Muscle of back (tissue), 13 donors: ENCODE data around the gene RSF1. TPM values are rescaled to one million over a fixed set of nuclear protein-coding genes. Genes with fewer than 3 reads are reported as not detected.
"Not testable (repeated sequence)": the region's sequence is repeated elsewhere in the genome, so short reads cannot be mapped to it uniquely, and the experiment has no call there.

ENCODE experiments used
- DNase-seq, 3 donors: peaks; one replicate each; pipeline versions ENCODE4 v3.0.0 to v3.0.0-alpha.2; 2013
- long read RNA-seq, 9 donors: transcript quantifications; one replicate each; lab custom pipeline, GENCODE V29; 2026
- polyA plus RNA-seq, 10 donors: library from polyadenylated mRNA; unstranded; fragments of 120-200 nt; gene quantifications; one replicate each; pipeline ENCODE4 v1.2.1, GENCODE V29; 2013; ENCODE audit not compliant: insufficient read length in 10 of 10

Gene RSF1, protein sequence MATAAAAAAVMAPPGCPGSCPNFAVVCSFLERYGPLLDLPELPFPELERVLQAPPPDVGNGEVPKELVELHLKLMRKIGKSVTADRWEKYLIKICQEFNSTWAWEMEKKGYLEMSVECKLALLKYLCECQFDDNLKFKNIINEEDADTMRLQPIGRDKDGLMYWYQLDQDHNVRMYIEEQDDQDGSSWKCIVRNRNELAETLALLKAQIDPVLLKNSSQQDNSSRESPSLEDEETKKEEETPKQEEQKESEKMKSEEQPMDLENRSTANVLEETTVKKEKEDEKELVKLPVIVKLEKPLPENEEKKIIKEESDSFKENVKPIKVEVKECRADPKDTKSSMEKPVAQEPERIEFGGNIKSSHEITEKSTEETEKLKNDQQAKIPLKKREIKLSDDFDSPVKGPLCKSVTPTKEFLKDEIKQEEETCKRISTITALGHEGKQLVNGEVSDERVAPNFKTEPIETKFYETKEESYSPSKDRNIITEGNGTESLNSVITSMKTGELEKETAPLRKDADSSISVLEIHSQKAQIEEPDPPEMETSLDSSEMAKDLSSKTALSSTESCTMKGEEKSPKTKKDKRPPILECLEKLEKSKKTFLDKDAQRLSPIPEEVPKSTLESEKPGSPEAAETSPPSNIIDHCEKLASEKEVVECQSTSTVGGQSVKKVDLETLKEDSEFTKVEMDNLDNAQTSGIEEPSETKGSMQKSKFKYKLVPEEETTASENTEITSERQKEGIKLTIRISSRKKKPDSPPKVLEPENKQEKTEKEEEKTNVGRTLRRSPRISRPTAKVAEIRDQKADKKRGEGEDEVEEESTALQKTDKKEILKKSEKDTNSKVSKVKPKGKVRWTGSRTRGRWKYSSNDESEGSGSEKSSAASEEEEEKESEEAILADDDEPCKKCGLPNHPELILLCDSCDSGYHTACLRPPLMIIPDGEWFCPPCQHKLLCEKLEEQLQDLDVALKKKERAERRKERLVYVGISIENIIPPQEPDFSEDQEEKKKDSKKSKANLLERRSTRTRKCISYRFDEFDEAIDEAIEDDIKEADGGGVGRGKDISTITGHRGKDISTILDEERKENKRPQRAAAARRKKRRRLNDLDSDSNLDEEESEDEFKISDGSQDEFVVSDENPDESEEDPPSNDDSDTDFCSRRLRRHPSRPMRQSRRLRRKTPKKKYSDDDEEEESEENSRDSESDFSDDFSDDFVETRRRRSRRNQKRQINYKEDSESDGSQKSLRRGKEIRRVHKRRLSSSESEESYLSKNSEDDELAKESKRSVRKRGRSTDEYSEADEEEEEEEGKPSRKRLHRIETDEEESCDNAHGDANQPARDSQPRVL (N-terminal part only)
- 10 to 100 TPM; 31.6 to 47.7 (median 36.9) TPM for polyA plus RNA-seq
- long read RNA-seq, donor 1, partial matches to known transcripts, result 0 of 3 reads
- long read RNA-seq, donor 1, other reads (novel, unspliced or antisense), result 0 of 3 reads
- long read RNA-seq, donor 2, transcript RSF1-206 (6 exons, 2,107 nt), result major isoform, 7 of 7 reads
- long read RNA-seq, donor 2, partial matches to known transcripts, result 0 of 7 reads
- long read RNA-seq, donor 2, other reads (novel, unspliced or antisense), result 0 of 7 reads
- long read RNA-seq, donor 3, result 0 reads
- long read RNA-seq, donor 4, partial matches to known transcripts, result 0 of 3 reads
- long read RNA-seq, donor 4, other reads (novel, unspliced or antisense), result 0 of 3 reads
- long read RNA-seq, donor 5, transcript RSF1-206 (6 exons, 2,107 nt), result major isoform, 7 of 12 reads
- long read RNA-seq, donor 5, partial matches to known transcripts, result 0 of 12 reads
- long read RNA-seq, donor 5, other reads (novel, unspliced or antisense), result 0 of 12 reads
- long read RNA-seq, donor 6, transcript RSF1-206 (6 exons, 2,107 nt), result major isoform, 7 of 8 reads
- long read RNA-seq, donor 6, partial matches to known transcripts, result 0 of 8 reads
- long read RNA-seq, donor 6, other reads (novel, unspliced or antisense), result 0 of 8 reads
- long read RNA-seq, donor 7, full-length matches to known transcripts, result 6 of 6 reads
- long read RNA-seq, donor 7, partial matches to known transcripts, result 0 of 6 reads
- long read RNA-seq, donor 7, other reads (novel, unspliced or antisense), result 0 of 6 reads
- long read RNA-seq, donor 8, partial matches to known transcripts, result 0 of 4 reads
- long read RNA-seq, donor 8, other reads (novel, unspliced or antisense), result 0 of 4 reads
- long read RNA-seq, donor 9, partial matches to known transcripts, result 0 of 1 reads
- long read RNA-seq, donor 9, other reads (novel, unspliced or antisense), result 0 of 1 reads

GRCh38 chr11:77820565-77821348 lies at the start of gene RSF1, which contains the start of gene AAMDC:
Gene RSF1 (minus strand): TSS chr11:77820722. CDS start chr11:77820714, 8 bp downstream.
Gene AAMDC (plus strand): TSS chr11:77821144. CDS start chr11:77842497, 21,353 bp downstream.
- peak; percentile 98 to 99 (median 99) for DNase-seq

DNA sequence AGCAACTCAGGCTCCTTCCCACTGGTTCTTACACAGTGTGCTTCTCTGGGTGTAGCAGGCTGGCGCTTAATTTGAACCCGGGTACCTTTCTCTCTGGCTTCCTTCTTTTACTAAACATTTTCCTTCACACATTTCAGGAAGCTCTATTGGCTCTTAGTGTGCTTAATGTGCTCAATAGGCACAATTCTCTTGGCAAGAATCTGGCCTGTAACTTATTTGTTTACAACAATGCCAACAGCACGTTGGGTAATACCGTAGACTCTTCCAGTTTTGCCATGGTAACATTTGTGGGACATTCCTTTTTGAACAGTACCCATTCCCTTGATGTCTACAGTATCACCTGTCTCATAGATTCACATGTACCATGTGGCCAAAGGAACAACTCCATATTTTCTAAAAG lies 48.2 kb upstream of the RSF1 start:
- no peak for DNase-seq

DNA sequence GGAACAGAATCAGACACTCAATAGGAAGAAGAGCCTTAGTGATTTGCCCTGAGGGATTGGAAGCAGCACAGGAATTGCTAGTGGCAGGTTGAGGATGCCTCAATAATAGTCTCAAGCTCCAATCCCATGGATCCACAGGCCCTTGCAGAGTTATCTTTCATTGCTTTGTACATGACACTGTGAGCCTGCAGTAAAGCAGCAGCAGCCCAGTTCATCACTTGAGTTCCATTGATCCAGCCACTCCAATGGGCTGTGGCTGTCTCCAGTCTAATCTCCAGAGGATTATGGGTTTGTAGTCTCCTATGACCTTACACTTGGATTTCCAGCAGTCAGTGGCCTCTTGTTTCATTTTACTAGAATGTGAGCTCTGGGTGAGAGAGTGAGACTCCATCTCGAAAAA lies 45.8 kb upstream of the RSF1 start:
- no peak for DNase-seq

- no peak for DNase-seq
These were observed 45.3 kb upstream of the RSF1 start for GRCh38 chr11:77865805-77866204.

DNA sequence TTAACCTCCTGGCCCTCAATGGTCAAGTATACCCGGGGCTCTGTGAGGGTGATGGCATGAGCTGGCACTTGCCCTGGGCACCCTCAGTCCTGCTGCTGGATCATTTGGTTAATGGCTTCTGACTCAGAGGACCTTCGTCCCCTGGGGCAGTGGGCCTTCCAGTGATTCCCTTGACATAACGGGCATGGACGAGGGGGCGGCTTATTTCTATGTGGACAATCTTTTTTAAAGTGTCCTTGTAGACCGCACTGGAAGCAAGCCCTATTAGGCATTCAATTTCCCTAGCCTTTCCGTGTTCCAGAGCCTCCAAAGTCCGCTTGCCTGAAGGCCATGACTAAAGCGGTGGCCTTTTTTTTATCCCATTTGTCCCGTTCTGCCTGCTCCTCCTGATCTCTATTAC lies 40.9 kb upstream of the RSF1 start:
- DNase-seq, result not testable (repeated sequence)

GRCh38 chr11:77857906-77858457 lies 37.5 kb upstream of the RSF1 start:
- DNase-seq, result not testable (repeated sequence)

GRCh38 chr11:77854838-77855237 lies 34.3 kb upstream of the RSF1 start:
- no peak for DNase-seq

- no peak for DNase-seq
These were observed 31.0 kb upstream of the RSF1 start for GRCh38 chr11:77851503-77851902.

DNA sequence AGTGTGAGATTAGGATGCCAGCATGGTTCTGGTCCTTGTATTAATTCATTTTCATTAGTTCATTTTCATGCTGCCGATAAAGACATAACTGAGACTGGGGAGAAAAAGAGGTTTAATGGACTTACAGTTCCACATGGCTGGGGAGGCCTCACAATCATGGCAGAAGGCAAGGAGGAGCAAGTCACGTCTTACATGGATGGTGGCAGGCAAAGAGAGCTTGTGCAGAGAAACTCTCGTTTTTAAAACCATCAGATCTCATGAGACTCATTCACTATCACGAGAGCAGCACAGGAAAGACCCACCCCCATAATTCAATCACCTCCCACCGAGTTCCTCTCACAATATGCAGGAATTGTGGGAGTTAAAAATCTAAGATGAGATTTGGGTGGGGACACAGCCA lies 23.2 kb upstream of the RSF1 start:
- DNase-seq, result not testable (repeated sequence)

- no peak for DNase-seq
These were observed 22.1 kb upstream of the RSF1 start for GRCh38 chr11:77842441-77843121.

GRCh38 chr11:77833302-77833701 lies 12.8 kb upstream of the RSF1 start:
- no peak for DNase-seq

DNA sequence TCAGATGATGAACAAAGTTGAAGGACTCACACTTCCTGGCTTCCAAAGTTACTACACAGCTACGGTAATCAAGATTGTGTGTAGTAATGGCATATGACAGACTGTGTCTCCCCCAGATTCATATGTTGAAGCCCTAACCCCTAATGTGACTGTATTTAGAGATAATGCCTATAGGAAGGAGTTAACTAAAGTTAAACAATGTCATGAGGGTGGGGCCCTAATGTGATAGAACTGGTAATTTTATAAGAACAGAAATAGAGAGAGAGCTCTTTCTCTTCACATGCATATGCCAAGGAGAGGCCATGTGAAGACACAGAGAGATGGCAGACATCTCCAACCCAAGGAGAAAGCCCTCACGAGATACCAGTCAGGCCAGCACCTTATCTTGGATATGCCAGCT lies 8.4 kb upstream of the RSF1 start:
- no peak for DNase-seq

- peak in 1 of 3 donors; percentile 9 for DNase-seq
These were observed 3.3 kb upstream of the RSF1 start for GRCh38 chr11:77823775-77824174.

DNA sequence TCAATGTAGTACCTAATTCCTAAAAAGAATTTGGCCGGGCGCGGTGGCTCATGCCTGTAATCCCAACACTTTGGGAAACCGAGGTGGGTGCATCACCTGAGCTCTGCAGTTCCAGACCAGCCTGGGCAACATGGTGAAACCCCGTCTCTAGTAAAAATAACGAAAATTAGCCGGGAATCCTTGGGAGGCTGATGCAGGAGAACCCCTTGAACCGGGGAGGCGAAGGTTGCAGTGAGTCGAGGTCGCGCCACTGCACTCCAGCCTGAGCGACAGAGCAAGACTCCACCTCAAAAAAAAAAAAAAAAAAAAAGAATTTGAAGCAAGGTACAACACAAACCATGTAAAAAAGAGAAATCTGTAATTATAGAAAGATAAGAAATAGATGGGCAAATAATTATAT lies 1.6 kb upstream of the RSF1 start:
- not testable (repeated sequence) for DNase-seq

- DNase-seq, result peak; percentile 28 to 79 (median 28)
These were observed 878 bp upstream of the RSF1 start for GRCh38 chr11:77821349-77821851.

DNA sequence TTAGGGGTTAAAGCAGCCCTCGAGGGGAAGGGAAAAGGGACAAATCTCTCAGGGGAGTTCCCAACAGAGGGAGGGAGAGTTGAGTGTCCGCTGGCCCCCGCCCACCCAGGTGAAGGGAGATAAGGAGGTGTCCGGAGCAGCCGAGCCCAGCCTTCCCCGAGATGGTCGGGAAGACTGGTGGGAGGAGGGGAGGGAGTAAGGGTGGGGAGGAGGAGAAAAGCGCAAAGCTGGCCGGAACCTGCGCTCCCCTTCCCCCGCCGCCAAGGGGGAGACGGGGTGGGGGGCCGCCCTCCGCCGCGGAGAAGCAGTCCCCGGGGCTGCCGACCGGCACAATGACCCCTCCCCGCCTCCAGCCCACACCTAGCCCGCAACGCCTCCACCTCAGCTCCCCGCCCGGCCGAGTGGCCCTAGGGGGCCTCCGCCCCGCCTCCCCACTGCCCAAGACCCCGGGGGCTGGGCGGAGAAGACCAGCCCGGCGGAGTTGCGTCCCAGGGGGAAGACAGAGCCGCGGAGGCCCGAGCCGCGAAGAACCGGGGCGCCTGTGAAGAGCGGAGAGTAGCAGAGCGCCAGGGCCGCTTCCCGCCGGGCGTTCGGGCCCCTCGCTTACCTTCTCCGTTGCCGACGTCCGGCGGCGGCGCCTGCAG lies 479 bp downstream of the RSF1 start:
- DNase-seq, result peak; percentile 30 to 83 (median 53)

- DNase-seq, result peak; percentile 84 to 94 (median 90)
These were observed 1.1 kb downstream of the RSF1 start for GRCh38 chr11:77819411-77819920.
